ENCODE data around the gene NEDD4. TPM values are rescaled to one million over a fixed set of nuclear protein-coding genes. Genes with fewer than 3 reads are reported as not detected.

NEDD4 gene
- 10 to 100 TPM in 3 of 4 donors, 1 to 10 TPM in 1; 3.6 to 15.0 (median 14.4) TPM for total RNA-seq

- H3K27ac ChIP-seq: peak within 1 kb of the TSS; percentile 91 to 95 (median 94)
- H3K4me3 ChIP-seq: peak within 1 kb of the TSS; percentile 76 to 97 (median 91)
- H3K4me1 ChIP-seq: peaks cover 7 to 25% (median 10%) of the 10 kb centered on the region in 4 donors
- H3K36me3 ChIP-seq: no peaks in the 10 kb centered on the region
- 0 to 1% methylated on average over 16 to 41 of the region's 83 CpGs for WGBS, 2 donors (ENCODE audit: low coverage in 1 of 2)
- no peaks in the 10 kb centered on the region for H3K9me3 ChIP-seq
- H3K27me3 ChIP-seq: no peaks in the 10 kb centered on the region
- in situ Hi-C loops (cut with MboI; ENCODE audit: low pct_ligation_motif_present in 1 of 4, low pct_unique_long_range_greater_than_20kb in 1 of 4, low sequenced_read_pairs in 3 of 4): no loop called here
- TF ChIP-seq CTCF (IDR thresholded peaks at IDR 0.05): peak; percentile 18 to 49 (median 40)
- TF ChIP-seq POLR2A (IDR thresholded peaks at IDR 0.05): peak; percentile 33
- TF ChIP-seq POLR2AphosphoS5 (IDR thresholded peaks at IDR 0.05): peak; percentile 24 to 48 (median 45)
- TF ChIP-seq EP300 (IDR thresholded peaks at IDR 0.05; ENCODE audit: low read depth): no peak
- peak; percentile 82 for DNase-seq
- intact Hi-C loops (cut with DNase I; ENCODE audit: low total_unique reads): no loop called here
These were observed at the start of gene NEDD4 for GRCh38 chr15:55993111-55993803. Gene NEDD4 (minus strand): TSS chr15:55993612. CDS start chr15:55993555, 57 bp downstream.

GRCh38 chr15:56042498-56042897, 49.1 kb upstream of the NEDD4 start:
- Histone ChIP-seq H3K4me3 (no peak overlapping the region), H3K9me3 (no peaks in the 10 kb centered on the region), H3K27ac (no peak overlapping the region), H3K36me3 (no peaks in the 10 kb centered on the region), H3K27me3 (no peaks in the 10 kb centered on the region), H3K4me1 (no peaks in the 10 kb centered on the region)
- in situ Hi-C loops (cut with MboI; ENCODE audit: low pct_ligation_motif_present in 1 of 4, low pct_unique_long_range_greater_than_20kb in 1 of 4, low sequenced_read_pairs in 3 of 4): no loop called here
- TF ChIP-seq EP300 (IDR thresholded peaks at IDR 0.05; ENCODE audit: low read depth) (no peak), POLR2A (IDR thresholded peaks at IDR 0.05) (no peak), CTCF (IDR thresholded peaks at IDR 0.05) (no peak), POLR2AphosphoS5 (IDR thresholded peaks at IDR 0.05) (no peak)
- intact Hi-C loops (cut with DNase I; ENCODE audit: low total_unique reads): no loop called here
- DNase-seq: no peak
- 68 to 100% methylated on average over 2 to 4 of the region's 4 CpGs for WGBS, 2 donors (ENCODE audit: low coverage in 1 of 2)

GRCh38 chr15:56042031-56042430, 48.6 kb upstream of the NEDD4 start:
- Histone ChIP-seq H3K9me3 (no peaks in the 10 kb centered on the region), H3K4me3 (no peak overlapping the region), H3K36me3 (no peaks in the 10 kb centered on the region), H3K4me1 (no peaks in the 10 kb centered on the region), H3K27ac (no peak overlapping the region), H3K27me3 (no peaks in the 10 kb centered on the region)
- 74% methylated on average over 1 of the region's 1 CpG; no CpG with 5 or more reads in 1 of the 2 donors for WGBS, 2 donors (ENCODE audit: low coverage in 1 of 2)
- TF ChIP-seq POLR2AphosphoS5 (IDR thresholded peaks at IDR 0.05): no peak
- no peak for TF ChIP-seq POLR2A (IDR thresholded peaks at IDR 0.05)
- TF ChIP-seq CTCF (IDR thresholded peaks at IDR 0.05): no peak
- TF ChIP-seq EP300 (IDR thresholded peaks at IDR 0.05; ENCODE audit: low read depth): no peak
- intact Hi-C loops (cut with DNase I; ENCODE audit: low total_unique reads) (no loop called here), in situ Hi-C loops (cut with MboI; ENCODE audit: low pct_ligation_motif_present in 1 of 4, low pct_unique_long_range_greater_than_20kb in 1 of 4, low sequenced_read_pairs in 3 of 4) (no loop called here)
- no peak for DNase-seq

GRCh38 chr15:56040081-56041035, 46.9 kb upstream of the NEDD4 start:
- 33 to 49% methylated on average over 8 of the region's 8 CpGs for WGBS, 2 donors (ENCODE audit: low coverage in 1 of 2)
- peak; percentile 48 for DNase-seq
- H3K27me3 ChIP-seq: no peaks in the 10 kb centered on the region
- TF ChIP-seq EP300 (IDR thresholded peaks at IDR 0.05; ENCODE audit: low read depth): no peak
- no peak for TF ChIP-seq CTCF (IDR thresholded peaks at IDR 0.05)
- peak in 2 of 3 donors; percentile 43 to 63 for TF ChIP-seq POLR2AphosphoS5 (IDR thresholded peaks at IDR 0.05)
- TF ChIP-seq POLR2A (IDR thresholded peaks at IDR 0.05): no peak
- intact Hi-C loops (cut with DNase I; ENCODE audit: low total_unique reads) (no loop called here), in situ Hi-C loops (cut with MboI; ENCODE audit: low pct_ligation_motif_present in 1 of 4, low pct_unique_long_range_greater_than_20kb in 1 of 4, low sequenced_read_pairs in 3 of 4) (no loop called here)
- peak overlapping the region in 2 of 4 donors; percentile 19 to 36 for H3K27ac ChIP-seq
- no peaks in the 10 kb centered on the region for H3K4me1 ChIP-seq
- H3K36me3 ChIP-seq: no peaks in the 10 kb centered on the region
- H3K9me3 ChIP-seq: no peaks in the 10 kb centered on the region
- no peak overlapping the region for H3K4me3 ChIP-seq
